HEK293 (cell line): Measurements from ENCODE around the gene SLC32A1.
A peak's percentile ranks its signal among the peaks of the same experiment; 100 is the strongest.

Experiments used
- AEBP2 ChIP-seq: fragments of 450-650 bp; formaldehyde crosslinking; IDR thresholded peaks from 2 replicates; pipeline ENCODE4 v1.5.1; 2016; ENCODE audit warnings: missing biosample characterization, missing genetic modification characterization, borderline replicate concordance
- BCL11B ChIP-seq: fragments of 450-650 bp; formaldehyde crosslinking; IDR thresholded peaks from 2 replicates; pipeline ENCODE4 v1.5.1; 2016; ENCODE audit warnings: low read depth, missing biosample characterization, missing genetic modification characterization
- KLF7 ChIP-seq: fragments of 450-650 bp; formaldehyde crosslinking; IDR thresholded peaks from 2 replicates; pipeline ENCODE4 v1.5.1; 2016; ENCODE audit warnings: missing biosample characterization, missing genetic modification characterization, borderline replicate concordance
- MEIS1 ChIP-seq: sonication (generic); formaldehyde crosslinking; IDR thresholded peaks from 2 replicates; pipeline ENCODE4 v1.8.1; 2022; ENCODE audit warnings: missing genetic modification reagents, mild to moderate bottlenecking, borderline replicate concordance
- PATZ1 ChIP-seq: fragments of 450-650 bp; formaldehyde crosslinking; IDR thresholded peaks from 2 replicates; pipeline ENCODE4 v1.5.1; 2016; ENCODE audit warnings: missing biosample characterization, missing genetic modification characterization
- PRDM2 ChIP-seq: fragments of 450-650 bp; formaldehyde crosslinking; IDR thresholded peaks from 2 replicates; pipeline ENCODE4 v1.5.1; 2016; ENCODE audit warnings: missing biosample characterization, missing genetic modification characterization, borderline replicate concordance
- SP2 ChIP-seq: fragments of 450-650 bp; formaldehyde crosslinking; IDR thresholded peaks from 2 replicates; pipeline ENCODE4 v1.5.1; 2016; ENCODE audit warnings: missing biosample characterization, missing genetic modification characterization
- TSHZ1 ChIP-seq: fragments of 450-650 bp; formaldehyde crosslinking; IDR thresholded peaks from 2 replicates; pipeline ENCODE4 v1.5.1; 2016; ENCODE audit warnings: missing biosample characterization, missing genetic modification characterization, borderline replicate concordance
- YY2 ChIP-seq: fragments of 450-650 bp; formaldehyde crosslinking; IDR thresholded peaks from 2 replicates; pipeline ENCODE4 v1.5.1; 2016; ENCODE audit warnings: missing biosample characterization, missing genetic modification characterization
- ZBTB44 ChIP-seq: fragments of 450-650 bp; IDR thresholded peaks from 2 replicates; pipeline ENCODE4 v1.5.1; 2018; ENCODE audit warnings: missing biosample characterization, mild to moderate bottlenecking, missing genetic modification characterization
- ZFHX2 ChIP-seq: fragments of 450-650 bp; formaldehyde crosslinking; conservative IDR thresholded peaks from 2 replicates; pipeline ENCODE4 v1.5.1; 2016; ENCODE audit warnings: missing biosample characterization, missing genetic modification characterization
- ZFP3 ChIP-seq: fragments of 450-650 bp; formaldehyde crosslinking; IDR thresholded peaks from 2 replicates; pipeline ENCODE4 v1.5.1; 2016; ENCODE audit warnings: low read depth, missing biosample characterization, missing genetic modification characterization
- ZNF10 ChIP-seq: fragments of 450-650 bp; formaldehyde crosslinking; IDR thresholded peaks from 2 replicates; pipeline ENCODE4 v1.5.1; 2017; ENCODE audit warnings: missing biosample characterization, missing genetic modification characterization
- ZNF133 ChIP-seq: fragments of 450-650 bp; formaldehyde crosslinking; IDR thresholded peaks from 2 replicates; pipeline ENCODE4 v1.5.1; 2016; ENCODE audit warnings: missing biosample characterization, missing genetic modification characterization
- ZNF16 ChIP-seq: fragments of 450-650 bp; formaldehyde crosslinking; IDR thresholded peaks from 2 replicates; pipeline ENCODE4 v1.5.1; 2016; ENCODE audit warnings: low read depth, missing biosample characterization, missing genetic modification characterization
- ZNF366 ChIP-seq: fragments of 450-650 bp; formaldehyde crosslinking; conservative IDR thresholded peaks from 2 replicates; pipeline ENCODE4 v1.5.1; 2016; ENCODE audit warnings: missing biosample characterization, missing genetic modification characterization
- ZNF398 ChIP-seq: fragments of 450-650 bp; formaldehyde crosslinking; IDR thresholded peaks from 2 replicates; pipeline ENCODE4 v1.5.1; 2017; ENCODE audit warnings: missing biosample characterization, missing genetic modification characterization
- ZNF501 ChIP-seq: fragments of 450-650 bp; formaldehyde crosslinking; IDR thresholded peaks from 2 replicates; pipeline ENCODE4 v1.5.1; 2016; ENCODE audit warnings: missing biosample characterization, missing genetic modification characterization
- ZNF521 ChIP-seq: fragments of 450-650 bp; formaldehyde crosslinking; IDR thresholded peaks from 2 replicates; pipeline ENCODE4 v1.5.1; 2017; ENCODE audit warnings: missing biosample characterization, mild to moderate bottlenecking, missing genetic modification characterization
- ZNF701 ChIP-seq: fragments of 450-650 bp; formaldehyde crosslinking; IDR thresholded peaks from 2 replicates; pipeline ENCODE4 v1.5.1; 2016; ENCODE audit warnings: missing biosample characterization, missing genetic modification characterization
- ZSCAN30 ChIP-seq: fragments of 450-650 bp; IDR thresholded peaks from 2 replicates; pipeline ENCODE4 v1.5.1; 2018; ENCODE audit warnings: missing biosample characterization, mild to moderate bottlenecking, missing genetic modification characterization, moderate library complexity

The SLC32A1 gene

GRCh38 chr20:38730989-38731737 lies 6.9 kb downstream of the SLC32A1 start (continued):
- TF ChIP-seq BCL11B (tag by site-specific recombination) (no peak), AEBP2 (tag by site-specific recombination) (no peak), ZBTB44 (tag by site-specific recombination) (peak; percentile 39; the same call in 1 of the 2 replicates), ZNF10 (no peak), YY2 (tag by site-specific recombination) (0 out of 2 replicates have a peak, but pooled peaks have one; percentile 13), ZNF701 (tag by site-specific recombination) (no peak), ZFHX2 (tag by site-specific recombination) (peak; percentile 94), MEIS1 (CRISPR knock-in tag) (no peak), TSHZ1 (tag by site-specific recombination) (no peak; the same call in 1 of the 2 replicates), ZSCAN30 (peak; percentile 65; the same call in 1 of the 2 replicates), ZNF16 (tag by site-specific recombination) (no peak), PRDM2 (no peak), ZNF366 (tag by site-specific recombination) (0 out of 2 replicates have a peak, but pooled peaks have one; percentile 35), ZNF521 (no peak), ZFP3 (no peak), ZNF501 (tag by site-specific recombination) (peak; percentile 60; the same call in 1 of the 2 replicates), SP2 (tag by site-specific recombination) (peak; percentile 69), ZNF398 (tag by site-specific recombination) (peak; percentile 78), ZNF133 (tag by site-specific recombination) (no peak), KLF7 (tag by site-specific recombination) (no peak; the same call in 1 of the 2 replicates), PATZ1 (tag by site-specific recombination) (peak; percentile 84)
